Right lobe of liver (tissue), 4 donors: Measurements from ENCODE around the gene ERCC8.

Source experiments
- POLR2A ChIP-seq: fragments of 450-650 bp; IDR thresholded peaks from one replicate; pipeline ENCODE4 v1.6.1; 2017; ENCODE audit warnings: antibody characterized with exemption, mild to moderate bottlenecking
- TF ChIP-seq, protein P1 (sequence below), 4 donors: fragments of 200-600 bp in 3 of 4; fragments of 450-650 bp in 1 of 4; IDR thresholded peaks; one replicate each; pipeline versions ENCODE4 v1.5.1 to v1.8.0; 2016 to 2022; ENCODE audit warnings: antibody characterized with exemption in 4 of 4, mild to moderate bottlenecking in 2 of 4
- donor health status: DM: no; HTN: no; CAD: no.
- donor health status: DM: no; HTN: no; CAD: no.
- donor health status: DM: no; HTN: yes; CAD: no.

DNA sequence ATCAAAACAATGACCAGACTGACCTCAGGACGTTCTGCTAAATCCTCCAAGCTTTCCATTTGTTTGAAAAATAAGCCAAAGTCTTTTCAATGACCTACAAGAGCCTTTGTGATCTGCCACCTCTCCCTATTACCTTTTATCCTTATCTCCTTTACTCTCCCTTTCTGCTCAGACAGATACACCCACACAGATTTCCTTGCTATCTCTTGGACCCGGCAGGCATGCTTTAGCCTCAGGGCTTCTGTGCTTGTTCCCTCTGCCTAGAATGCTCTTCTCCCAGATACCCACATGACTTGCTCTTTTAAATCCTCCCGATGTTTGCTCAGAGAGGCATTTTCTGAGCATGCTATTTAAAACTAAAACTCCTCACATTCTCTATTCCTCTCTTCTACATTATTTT is 91.9 kb downstream of the ERCC8 start:
- TF ChIP-seq, protein P1, sequence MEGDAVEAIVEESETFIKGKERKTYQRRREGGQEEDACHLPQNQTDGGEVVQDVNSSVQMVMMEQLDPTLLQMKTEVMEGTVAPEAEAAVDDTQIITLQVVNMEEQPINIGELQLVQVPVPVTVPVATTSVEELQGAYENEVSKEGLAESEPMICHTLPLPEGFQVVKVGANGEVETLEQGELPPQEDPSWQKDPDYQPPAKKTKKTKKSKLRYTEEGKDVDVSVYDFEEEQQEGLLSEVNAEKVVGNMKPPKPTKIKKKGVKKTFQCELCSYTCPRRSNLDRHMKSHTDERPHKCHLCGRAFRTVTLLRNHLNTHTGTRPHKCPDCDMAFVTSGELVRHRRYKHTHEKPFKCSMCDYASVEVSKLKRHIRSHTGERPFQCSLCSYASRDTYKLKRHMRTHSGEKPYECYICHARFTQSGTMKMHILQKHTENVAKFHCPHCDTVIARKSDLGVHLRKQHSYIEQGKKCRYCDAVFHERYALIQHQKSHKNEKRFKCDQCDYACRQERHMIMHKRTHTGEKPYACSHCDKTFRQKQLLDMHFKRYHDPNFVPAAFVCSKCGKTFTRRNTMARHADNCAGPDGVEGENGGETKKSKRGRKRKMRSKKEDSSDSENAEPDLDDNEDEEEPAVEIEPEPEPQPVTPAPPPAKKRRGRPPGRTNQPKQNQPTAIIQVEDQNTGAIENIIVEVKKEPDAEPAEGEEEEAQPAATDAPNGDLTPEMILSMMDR (IDR thresholded peaks at IDR 0.05) = no peak
- no peak for TF ChIP-seq POLR2A
